Activated naive CD4-positive, alpha-beta T cell treated with anti-CD3 and anti-CD28 coated beads, Interleukin-2, amount 50 U/mL, for 16 hours (primary cell): ENCODE measurements around the gene EHBP1L1.

ENCODE experiments used
- DNase-seq: peaks from one replicate; pipeline ENCODE4 v3.0.0-alpha.2; 2020

The EHBP1L1 gene

GRCh38 chr11:65639623-65640482 is 64.0 kb downstream of the EHBP1L1 start:
- no peak for DNase-seq

GRCh38 chr11:65640483-65641296 is 64.8 kb downstream of the EHBP1L1 start:
- DNase-seq: peak; percentile 46

DNA sequence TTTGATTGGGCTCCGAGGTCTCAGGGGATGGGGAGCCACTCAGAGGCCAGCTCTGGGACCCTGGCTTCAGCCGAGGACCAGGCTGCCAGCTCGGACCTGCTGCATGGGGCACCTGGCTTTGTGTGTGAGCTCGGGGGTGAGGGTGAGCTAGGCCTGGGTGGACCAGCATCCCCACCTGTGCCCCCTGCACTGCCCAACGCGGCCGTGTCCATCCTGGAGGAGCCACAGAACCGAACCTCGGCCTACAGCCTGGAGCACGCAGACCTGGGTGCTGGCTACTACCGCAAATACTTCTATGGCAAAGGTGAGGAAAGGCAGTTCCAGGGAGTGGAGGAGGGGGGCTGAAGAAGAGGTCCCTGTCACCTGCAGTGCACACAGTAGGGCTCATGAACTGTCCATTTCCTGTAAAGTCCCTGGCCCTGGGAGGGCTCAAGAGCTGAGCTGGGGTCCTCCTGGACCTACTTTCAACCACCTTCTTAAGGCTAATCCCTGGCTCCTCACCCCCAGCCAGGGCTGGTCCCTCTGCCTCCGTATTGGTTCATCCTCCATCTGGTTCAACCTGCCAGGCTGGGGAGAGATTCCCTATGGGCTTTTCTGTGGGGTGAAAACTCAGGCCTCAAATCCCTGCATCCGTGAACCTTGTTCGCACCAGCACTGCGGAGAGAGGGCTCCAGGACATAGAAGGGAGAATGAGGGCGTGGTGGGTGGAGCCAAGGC is 65.6 kb downstream of the EHBP1L1 start:
- DNase-seq: no peak
